Gastroesophageal sphincter (tissue), 3 donors: ENCODE results near the gene ZNF622.

Experiments used
- POLR2A ChIP-seq, 2 donors: fragments of 450-650 bp; IDR thresholded peaks; one replicate each; pipeline ENCODE4 v1.6.1; 2017; ENCODE audit warnings: antibody characterized with exemption in 2 of 2, mild to moderate bottlenecking in 2 of 2, moderate library complexity in 1 of 2
- TF ChIP-seq, protein P1 (sequence below), 4 experiments: fragments of 200-600 bp in 2 of 4; fragments of 450-650 bp in 2 of 4; sonication (generic) in 1 of 4; IDR thresholded peaks; one replicate each; pipeline ENCODE4 v1.5.1; 2017 to 2019; ENCODE audit warnings: antibody characterized with exemption in 4 of 4, mild to moderate bottlenecking in 2 of 4, moderate library complexity in 2 of 4

DNA sequence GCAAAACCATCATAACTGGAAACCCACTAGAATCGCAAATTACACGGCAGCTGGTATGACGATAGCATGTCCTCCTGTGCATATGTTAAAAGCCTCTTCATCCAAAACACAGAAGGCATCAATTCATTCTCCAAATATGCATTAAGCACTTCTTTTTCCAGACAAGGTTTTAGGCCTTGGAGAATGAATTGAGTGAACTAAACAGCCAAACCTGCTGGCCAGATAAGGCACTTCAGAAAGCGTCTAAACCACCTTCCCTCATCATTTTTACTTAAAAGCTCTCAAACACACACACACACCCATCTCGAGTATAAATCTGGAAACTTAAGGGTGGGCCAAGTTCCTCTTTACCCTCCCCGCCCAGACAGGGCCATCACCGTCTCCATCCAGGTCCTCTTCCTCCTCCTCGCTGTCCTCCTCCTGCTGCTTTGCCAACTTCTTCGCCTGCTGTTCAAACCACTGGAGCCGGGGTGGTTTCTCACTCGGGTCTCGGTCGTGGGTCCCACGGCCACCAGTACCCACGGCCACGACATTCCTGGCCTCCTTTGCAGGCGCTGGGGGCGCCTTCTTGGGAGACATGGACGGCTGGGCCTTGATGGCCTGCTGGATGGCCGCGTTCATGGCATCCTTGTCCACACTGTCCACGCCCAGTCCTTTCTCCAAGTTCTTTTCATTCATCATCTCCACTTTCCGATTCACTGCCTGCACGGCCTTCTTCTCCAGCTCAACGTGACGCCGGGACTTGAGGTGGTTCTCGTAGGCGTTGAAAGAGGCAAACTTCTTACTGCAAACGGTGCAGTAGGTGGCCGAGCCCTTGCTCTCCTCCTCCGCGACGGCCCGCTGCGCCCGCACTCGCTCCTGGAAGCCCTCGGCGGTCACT, 696 bp downstream of the ZNF622 start:
- TF ChIP-seq POLR2A (IDR thresholded peaks at IDR 0.05), result no peak
- TF ChIP-seq, protein P1, sequence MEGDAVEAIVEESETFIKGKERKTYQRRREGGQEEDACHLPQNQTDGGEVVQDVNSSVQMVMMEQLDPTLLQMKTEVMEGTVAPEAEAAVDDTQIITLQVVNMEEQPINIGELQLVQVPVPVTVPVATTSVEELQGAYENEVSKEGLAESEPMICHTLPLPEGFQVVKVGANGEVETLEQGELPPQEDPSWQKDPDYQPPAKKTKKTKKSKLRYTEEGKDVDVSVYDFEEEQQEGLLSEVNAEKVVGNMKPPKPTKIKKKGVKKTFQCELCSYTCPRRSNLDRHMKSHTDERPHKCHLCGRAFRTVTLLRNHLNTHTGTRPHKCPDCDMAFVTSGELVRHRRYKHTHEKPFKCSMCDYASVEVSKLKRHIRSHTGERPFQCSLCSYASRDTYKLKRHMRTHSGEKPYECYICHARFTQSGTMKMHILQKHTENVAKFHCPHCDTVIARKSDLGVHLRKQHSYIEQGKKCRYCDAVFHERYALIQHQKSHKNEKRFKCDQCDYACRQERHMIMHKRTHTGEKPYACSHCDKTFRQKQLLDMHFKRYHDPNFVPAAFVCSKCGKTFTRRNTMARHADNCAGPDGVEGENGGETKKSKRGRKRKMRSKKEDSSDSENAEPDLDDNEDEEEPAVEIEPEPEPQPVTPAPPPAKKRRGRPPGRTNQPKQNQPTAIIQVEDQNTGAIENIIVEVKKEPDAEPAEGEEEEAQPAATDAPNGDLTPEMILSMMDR (IDR thresholded peaks at IDR 0.05), result no peak
